ENCODE results near the gene GALNT9.

GRCh38 chr12:132238488-132238854, 90.9 kb downstream of the GALNT9 start:
- TF ChIP-seq, protein P1, sequence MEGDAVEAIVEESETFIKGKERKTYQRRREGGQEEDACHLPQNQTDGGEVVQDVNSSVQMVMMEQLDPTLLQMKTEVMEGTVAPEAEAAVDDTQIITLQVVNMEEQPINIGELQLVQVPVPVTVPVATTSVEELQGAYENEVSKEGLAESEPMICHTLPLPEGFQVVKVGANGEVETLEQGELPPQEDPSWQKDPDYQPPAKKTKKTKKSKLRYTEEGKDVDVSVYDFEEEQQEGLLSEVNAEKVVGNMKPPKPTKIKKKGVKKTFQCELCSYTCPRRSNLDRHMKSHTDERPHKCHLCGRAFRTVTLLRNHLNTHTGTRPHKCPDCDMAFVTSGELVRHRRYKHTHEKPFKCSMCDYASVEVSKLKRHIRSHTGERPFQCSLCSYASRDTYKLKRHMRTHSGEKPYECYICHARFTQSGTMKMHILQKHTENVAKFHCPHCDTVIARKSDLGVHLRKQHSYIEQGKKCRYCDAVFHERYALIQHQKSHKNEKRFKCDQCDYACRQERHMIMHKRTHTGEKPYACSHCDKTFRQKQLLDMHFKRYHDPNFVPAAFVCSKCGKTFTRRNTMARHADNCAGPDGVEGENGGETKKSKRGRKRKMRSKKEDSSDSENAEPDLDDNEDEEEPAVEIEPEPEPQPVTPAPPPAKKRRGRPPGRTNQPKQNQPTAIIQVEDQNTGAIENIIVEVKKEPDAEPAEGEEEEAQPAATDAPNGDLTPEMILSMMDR (conservative IDR thresholded peaks at IDR 0.05; ENCODE audit: low read depth, low read length), result no peak
- TF ChIP-seq EZH2 (IDR thresholded peaks at IDR 0.05; ENCODE audit: low read length, unreplicated experiment) (no peak), EZH2phosphoT487 (IDR thresholded peaks at IDR 0.05; ENCODE audit: borderline replicate concordance, low read length) (no peak)
